Neural progenitor cell (in vitro differentiated cells): ENCODE measurements around the gene FAM174A.

Experiments
- CTCF ChIP-seq: fragments of 200-600 bp; sonication (generic); IDR thresholded peaks from 2 replicates; pipeline ENCODE4 v1.5.1; 2017; ENCODE audit warnings: antibody characterized with exemption, mild to moderate bottlenecking
- EZH2 ChIP-seq: fragments of 200-600 bp; sonication (generic); IDR thresholded peaks from 2 replicates; pipeline ENCODE4 v1.6.1; 2017; ENCODE audit warnings: antibody characterized with exemption, mild to moderate bottlenecking, moderate library complexity

GRCh38 chr5:100520348-100520747 is 14.8 kb upstream of the FAM174A start:
- TF ChIP-seq CTCF = peak; percentile 59
- no peak for TF ChIP-seq EZH2
